GM21528 (cell line): Measurements from ENCODE around the gene PSAPL1.

Experiments used
- ATAC-seq: cut with Tn5 transposase; IDR thresholded peaks from one replicate; pipeline ENCODE4 v1.9.1; 2021; ENCODE audit warnings: mild to moderate bottlenecking, moderate library complexity; ENCODE audit not compliant: unreplicated experiment, low FRiP score

The PSAPL1 gene

DNA sequence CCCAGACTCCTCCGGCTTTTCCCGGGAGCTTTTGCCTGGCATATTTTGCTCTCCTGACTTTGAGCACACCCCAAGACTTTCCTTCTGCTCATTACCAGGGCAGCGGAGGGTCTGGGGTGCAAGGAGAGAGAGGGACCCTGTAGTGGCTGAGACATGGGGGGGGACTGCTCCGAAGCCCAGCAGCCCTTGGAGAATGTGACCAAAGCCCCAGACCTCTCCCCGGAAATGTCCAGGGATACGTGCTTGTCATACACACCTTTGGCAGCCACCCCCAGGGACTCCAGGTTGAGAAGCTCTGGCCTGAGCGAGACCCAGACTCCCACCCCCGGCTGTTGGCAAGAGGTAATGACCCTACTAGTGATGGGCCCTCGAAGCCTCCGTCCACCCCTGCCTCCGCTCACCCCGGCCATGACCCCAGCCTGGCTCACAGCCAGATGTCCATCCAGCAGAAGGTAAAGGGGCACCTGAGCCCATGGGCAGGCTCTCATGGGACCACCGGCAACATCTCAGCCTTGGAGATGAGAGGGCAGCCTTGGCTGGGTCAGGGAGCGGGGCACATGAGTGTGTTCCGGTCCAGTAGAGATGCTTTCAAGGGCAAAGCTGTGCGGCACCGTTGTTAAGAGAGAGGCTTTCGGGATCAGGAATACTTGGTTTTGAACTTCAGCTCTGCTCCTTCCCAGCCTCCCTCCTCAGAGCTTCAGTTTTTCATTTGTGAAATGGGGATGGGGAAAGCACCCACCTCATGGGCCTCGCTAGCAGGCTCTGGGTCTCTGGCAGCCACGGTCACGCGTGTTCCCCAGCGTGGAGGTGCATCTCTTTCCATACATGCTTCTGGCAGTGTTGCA, 2.0 kb downstream of the PSAPL1 start:
- ATAC-seq = no peak

DNA sequence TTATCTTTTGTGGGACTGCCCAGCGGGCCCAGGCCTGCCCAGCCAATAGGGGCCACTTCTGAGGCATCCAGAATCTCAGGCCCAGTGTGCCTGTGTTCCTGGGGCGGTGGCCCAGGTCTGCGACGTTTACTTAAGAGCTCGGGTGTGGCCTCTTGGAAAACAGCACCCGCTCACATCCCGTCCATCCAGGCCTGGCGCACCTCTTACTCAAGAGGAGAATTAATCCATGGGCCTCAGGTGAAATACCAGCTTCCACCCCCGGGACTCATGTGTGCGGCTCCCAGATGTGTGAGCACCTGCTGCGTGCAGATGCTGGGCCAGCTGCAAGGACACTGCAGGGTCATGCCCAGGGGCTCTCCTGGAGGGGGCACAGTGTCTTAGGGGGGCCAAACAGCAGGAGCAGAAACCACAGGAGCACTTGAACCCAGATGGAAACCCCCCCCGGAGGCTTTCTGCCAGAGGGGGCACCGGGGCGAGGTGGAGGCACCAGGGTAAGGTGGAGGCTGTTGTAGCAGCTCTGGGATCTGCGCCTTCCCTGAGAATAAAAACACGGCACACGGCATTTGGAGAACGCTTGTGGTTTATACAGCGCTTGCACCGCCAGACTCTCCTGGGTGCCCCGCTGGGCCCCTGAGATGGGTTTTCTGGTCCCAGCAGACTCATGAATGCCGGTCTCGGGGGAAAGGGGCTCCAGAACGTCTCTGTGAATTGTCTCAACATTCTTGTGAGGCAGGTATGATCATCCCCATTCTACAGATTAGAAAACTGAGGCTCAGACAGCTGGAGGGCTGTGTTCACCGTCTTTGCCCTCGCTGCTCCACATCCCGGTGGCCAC, 2.8 kb downstream of the PSAPL1 start:
- no peak for ATAC-seq

DNA sequence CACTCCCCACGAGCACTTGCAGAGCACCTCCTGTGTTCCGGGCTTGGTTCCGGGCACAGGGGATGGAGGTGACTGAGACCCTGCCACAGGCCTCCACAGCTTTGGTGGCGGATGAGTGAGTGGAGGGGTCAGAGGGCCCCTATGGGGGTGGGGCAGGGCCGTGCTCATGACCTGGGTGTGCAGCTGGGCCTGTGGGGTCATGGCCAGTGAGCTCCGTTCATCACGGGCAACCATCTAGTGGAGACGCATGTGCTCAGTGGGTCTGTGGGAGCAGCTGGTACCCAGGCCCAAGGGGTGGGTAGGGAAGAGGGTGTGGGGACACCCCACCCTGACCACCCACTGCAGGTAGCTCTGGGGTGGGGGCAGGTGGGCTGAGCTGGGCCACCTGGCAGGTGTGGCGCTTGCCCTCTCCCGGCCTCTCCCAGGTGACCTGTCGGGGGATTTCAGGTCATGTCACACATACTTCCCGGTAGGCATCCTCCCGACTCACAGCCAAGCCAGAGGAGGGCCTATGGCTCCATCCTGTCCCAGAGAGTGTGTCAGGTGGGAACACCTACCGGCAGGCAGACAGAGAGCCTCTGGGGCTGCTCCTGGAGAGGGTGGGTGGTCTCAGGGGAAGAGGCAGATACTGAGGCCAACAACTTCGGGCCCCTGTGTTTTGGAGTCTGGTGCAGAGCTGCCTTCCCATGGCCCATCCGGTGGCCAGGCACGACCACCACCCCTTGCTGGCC, 3.6 kb downstream of the PSAPL1 start:
- ATAC-seq = no peak

DNA sequence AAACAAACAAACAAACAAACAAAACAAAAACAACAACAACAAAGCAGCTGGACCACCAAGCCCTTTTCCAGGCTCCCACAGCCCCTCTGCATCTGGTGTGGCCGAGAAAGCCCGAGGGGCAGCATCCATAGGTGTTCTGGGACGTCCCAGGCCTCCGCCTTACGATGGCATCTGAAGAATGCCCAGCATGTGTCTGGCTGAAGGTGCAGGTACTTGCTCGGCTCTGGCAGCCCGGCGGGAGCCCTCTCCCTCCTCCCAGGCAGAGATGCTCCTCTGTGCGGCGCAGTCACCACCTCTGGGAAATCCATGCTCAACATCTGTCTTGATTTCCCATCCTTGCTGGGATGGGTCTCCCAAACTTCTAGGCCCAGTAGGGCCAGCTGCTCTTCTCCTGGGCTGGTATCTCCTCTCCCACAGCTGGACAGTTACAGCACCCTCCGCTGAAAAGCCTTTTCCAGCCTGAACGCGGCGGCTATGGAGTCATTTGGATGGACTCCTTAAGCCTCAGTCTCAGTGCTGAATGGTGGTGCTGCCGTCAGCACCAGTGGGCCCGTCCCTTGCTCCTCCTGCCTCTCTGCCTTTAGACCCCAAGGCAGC, 4.3 kb downstream of the PSAPL1 start:
- no peak for ATAC-seq

DNA sequence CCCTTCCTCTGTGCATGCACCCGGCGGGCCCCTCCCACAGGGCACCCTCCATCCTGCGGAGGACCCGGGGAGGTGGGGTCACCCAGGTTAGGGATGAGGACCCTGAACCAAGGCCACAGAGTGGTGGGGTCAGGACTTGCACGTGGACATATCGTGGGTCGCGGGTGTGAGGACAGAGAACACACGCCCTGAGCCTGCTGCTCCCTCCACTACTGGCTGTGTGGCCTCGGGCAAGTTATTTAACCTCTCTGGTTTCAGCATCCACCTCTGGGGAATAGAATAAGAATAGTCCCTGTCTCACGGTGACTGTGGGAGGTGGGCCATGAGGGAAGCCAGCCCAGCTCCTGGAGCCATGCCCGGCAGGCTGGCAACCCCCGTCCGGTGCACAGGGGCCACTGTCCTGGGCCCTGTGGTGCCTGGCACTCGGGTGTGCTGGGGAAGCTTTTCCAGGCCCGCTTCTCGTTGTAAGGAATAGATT, 5.1 kb downstream of the PSAPL1 start:
- ATAC-seq = no peak

DNA sequence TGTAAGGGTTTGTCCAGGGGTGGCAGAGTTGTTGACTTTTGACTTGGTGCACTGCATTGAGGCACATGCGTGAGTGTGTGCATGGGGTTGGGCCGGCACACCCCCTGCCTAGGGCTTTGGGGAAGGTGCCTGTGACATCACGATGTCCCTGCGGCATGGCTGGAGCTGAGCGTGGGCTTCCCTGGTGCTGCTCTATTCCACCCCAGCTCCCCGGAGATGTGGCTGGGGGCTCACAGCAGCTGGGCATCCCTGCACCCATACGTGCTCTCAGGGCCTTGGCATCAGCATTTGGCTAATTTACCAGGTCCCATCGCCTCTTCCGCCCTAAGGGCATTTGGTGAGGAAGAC, 5.7 kb downstream of the PSAPL1 start:
- no peak for ATAC-seq

DNA sequence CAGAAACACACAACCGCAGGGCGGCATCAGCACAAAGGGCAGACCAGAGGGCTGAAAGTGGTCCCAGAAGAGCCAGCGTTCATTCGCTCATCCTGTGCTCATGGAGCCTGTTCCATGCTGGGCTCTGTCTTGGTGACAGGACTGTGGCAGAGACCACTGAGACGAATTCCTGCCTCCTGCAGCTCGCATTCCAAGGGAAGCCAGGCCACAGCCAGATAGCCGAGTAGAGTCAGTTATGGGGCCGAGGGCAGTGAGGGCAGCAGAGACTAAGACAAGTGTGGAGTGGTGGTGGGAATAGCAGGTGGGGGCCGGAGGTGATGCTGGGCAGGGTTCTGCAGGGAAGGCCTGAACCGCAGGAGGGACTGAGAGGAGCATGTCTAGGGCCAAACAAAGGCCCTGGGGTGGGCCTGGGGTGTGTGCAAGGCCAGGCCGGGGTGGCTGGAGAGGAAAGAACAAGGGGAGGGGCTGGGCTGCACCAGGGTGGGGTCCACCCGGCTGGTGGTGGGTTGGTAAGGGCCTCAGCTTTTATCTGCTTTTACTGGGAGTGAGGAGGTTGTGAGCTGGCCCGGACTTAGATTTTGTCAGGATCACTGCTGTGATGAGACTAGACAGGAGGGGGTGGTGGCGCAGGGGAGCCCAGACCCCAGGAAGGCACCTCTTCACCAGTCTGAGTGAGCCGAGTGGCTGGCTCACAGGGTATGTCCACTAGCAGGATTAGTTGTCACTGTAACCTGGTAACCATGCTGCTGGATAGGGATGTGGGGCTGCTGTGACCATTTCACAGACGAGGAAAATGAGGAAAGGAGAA, 6.3 kb downstream of the PSAPL1 start:
- no peak for ATAC-seq

DNA sequence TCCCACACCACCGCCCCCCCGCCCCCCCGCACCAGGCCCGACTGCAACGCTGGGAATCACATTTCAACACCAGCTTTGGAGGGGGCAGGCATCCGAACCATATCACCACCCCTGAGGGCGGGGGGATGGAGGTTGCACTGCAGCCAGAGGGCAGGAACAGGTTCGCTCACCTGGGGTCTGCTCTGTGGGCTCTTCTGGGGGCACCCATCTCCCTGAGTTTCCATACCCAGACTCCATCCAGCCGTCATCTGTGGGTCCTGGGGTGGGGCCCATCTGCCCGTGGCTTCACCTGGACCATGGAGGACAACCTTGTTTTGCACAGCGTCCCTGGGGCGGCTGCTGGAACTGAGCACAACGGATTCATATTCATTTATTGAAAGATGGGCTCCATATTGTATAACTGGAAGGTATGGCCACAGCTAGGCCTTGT, 6.9 kb downstream of the PSAPL1 start:
- no peak for ATAC-seq

DNA sequence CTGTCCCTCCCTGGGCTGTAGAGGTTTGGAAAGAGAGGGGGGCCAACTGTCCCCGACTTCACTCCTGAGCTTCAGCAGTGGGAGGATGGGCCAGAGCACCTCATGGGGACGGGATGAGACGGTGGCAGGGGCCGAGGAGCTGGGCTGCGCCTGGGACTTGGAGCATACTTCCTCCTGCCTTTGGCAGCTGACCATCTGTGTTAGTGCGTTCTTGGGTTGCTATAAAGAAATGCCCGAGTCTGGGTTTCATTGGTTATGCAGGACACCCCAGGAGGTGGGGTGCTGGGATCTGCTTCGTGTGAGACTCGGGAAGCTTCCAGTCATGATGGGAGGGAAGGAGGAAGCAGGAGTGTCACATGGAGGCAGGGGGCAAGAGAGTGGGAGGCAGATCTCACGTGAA, 7.4 kb downstream of the PSAPL1 start:
- ATAC-seq = no peak

DNA sequence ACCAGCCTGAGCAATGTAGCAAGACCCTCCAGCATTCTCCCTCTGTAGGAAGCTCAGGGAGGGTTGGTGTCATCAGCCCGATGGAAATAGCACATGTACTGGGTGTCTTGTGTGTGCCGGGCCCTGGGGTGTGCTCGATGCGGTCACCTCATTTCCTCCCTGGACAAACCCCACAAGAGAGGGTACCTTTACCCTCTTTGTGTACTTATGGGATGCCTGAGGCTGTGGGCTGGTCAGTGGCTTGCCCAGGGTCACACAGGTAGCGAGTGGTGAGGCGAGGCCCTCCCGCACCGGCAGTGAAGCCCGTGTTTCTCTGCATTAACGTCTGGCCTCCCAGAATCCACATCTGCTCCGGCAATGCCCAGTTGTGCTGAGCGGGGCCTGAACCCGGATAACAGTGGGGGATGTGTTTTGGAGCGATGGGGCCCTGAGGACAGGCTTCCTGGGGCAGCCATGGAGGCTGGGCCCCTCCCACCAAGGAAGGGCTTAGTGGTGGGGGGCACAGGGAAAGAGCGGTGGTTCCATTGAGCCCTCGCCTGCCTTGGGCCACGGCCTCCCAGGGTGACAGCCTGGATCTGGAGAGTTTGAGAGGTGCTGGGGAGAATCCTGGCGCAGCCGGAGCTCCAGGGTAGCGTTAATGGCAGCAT, 8.1 kb downstream of the PSAPL1 start:
- no peak for ATAC-seq

DNA sequence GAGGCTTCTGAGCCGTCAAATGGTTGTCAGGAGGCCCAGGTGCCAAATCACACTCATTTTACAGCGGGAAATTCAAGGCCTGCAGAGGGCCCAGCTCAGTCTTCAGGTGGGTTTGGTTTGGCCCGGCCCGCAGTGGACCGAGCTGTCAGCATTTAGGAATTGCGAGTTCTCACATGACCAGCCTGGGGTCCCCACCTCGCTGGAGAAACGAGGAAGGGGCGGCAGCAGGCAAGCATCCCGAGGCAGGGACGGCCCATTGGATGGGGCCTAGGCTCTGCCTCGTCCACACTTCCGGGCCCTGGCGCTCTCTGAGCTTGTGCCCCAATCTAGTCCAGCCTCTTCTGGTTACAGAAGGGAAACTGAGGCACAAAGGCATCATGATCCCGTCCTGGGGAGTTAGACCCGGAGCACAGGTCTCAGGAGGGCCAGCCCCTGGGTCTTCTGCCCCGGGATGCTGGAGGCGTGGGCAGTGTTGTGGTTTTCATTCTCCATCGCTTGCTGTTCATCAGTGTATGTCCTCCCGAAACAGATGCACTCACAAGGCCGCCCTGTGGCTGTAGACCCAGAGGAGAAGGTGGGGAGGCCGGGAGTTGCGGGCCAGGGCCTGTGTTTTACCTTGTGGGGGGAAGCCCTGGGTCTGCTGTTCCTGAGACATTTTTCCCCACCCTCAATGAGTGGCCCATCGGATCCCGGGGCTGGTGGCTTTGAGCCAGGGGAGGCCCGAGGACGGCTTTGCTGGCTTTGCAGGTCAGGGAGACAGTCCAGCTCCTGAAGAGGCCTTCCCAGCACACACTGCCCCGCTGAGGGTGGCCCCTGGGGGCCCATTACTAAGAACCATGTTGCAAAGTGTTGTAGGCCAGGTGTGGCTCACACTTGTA, 8.9 kb downstream of the PSAPL1 start:
- ATAC-seq = no peak

DNA sequence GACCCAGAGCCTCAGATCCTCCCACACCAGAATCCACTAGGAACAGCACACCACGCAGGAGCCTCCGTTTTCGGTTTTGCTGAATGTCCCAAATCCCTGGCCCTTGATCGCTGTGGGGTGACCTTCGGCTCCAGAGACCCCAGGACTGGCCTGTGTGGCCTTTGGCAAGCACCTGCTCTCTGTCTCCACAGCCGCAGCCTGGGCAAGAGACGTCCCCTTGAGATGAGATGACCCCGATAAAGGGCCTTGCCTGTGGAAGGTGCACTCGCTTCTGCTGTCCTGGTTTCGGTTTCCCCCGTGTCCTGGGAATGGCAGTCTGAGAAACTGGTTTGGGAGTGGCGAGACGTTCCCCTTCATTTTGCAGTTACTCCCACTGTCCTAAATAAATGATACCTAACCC, 9.6 kb downstream of the PSAPL1 start:
- ATAC-seq = no peak

DNA sequence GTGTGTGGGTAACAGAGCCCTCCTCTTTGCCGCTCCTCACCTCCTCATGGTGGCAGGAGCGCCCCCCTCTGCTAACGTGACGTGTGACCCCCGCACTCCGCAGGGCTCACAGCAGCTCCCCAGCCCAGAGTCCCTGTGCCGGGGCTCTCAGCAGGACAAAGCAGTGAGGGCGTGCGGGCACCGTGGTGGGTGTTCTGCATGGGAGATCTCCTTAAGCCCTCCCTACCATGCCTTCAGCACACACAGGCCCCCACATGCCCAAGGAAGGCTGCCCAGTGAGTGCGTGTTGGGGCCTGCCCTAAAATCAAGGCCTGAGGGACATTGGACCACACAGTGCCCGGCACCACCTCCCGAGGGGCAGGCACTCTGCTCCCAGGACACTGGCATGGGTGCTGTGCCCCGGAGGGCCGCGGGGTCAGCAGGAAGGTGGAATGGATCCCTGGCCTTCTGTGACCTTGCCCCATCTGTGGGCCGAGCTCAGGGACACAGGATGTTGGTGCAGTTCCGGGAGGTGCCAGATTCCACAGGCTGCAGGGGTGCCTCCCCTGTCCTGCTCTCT, 10.1 kb downstream of the PSAPL1 start:
- ATAC-seq = no peak

DNA sequence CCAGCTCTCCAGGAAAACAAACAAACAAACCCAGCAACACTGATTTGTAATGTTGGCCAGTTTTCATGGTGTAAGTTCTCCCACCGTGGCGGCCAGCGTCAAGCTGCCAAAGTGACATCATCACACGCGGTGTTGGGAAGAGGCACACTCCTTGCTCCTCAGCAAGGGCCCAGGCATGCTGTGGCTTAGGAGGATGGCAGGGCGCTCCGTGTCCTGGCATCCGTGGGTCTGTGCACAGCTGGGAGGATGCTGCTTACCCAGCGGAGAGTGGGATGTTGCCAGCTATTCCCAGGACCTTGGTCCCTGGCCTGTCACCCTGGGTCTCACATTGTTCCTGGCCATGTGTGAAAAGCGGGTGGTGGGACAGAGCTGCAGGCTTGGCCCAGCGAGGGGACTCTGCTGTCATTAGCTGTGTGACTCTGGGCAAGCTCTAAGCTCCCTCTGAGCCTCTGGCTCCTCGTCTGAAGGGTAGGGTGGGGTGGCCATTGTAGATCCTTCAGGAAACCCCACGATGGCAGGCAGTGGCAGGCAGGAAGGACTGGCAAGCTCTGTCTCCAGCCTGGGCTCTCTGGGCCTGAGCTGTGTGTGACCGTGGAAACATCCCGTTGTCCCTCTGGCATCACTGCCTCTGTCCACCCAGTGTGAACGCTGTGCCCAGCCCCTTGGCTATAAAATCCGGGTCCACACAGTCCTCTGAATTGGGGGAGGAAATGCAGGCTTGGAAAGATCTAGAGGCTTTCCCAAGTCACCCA, 10.8 kb downstream of the PSAPL1 start:
- ATAC-seq = no peak

DNA sequence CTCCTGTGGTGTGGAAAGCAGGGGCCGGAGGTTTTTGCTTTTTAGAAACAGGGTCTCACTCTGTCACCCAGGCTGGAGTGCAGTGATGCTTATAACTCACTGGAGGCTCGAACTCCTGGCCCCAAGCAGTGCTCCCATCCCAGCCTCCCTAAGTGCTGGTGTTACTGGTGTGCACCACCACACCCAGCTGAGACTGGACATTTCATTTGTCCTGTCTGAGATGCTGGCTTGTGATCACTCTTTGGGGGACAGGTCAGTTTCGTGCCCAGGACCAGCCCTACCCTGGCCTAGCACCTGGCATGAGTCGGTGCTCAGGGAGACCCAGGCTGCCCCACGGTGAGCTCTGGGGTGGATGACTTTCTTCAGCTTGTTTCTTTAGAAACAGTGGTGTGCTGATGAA, 11.3 kb downstream of the PSAPL1 start:
- no peak for ATAC-seq

DNA sequence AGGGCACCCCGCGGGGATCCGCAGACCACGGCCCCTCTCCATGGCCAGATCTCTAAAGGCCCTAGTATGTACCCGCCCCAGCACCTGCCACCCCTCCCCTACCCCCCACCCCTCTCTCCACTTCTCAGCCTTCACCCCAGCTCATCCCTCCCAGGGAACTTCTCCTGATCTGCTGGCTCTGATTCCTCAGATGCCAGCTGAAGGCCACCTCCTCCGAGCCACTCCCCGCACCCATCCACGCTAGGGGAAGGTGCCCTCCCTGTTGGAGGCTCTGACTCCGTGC, 11.9 kb downstream of the PSAPL1 start:
- no peak for ATAC-seq

DNA sequence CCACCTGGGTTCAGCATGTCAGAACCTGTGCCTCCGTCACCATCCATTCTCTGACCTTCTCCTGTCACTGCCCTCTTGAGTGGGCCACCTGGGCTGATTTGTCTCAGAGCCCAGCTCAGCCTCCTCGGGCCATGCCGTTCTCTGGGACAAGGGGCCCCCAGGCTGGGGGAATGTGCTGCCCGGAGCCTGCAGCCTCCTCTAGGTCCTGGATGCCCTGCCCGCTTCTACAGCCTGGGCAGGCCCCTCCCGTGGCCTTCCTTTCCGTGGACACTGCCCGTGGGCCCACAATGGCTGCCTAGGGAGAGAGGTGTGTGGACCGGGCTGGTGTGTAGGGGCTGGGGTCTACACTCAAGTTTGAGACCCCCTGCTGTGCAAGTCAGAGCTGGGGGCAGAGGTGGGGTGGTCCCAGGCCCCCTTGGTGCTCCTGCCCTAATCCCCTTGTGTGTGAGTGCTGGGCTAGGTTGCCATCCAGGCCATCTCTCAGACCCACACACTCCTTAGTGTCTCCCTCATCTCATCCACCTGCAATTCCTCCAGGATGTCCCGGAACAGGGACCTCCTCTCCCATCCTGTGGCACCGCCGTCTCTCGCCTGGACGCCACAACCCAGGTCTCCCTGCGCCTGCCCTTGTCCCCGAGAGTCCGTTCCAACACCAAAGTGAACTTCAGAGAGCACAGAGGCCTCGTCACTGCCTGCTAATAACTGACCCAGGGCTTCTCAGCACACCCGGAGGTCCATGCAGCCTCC, 12.4 kb downstream of the PSAPL1 start:
- ATAC-seq = no peak
